Muscle layer of colon (tissue), 2 donors: ENCODE results near the gene SMPD2.

Source experiments
- H3K27ac ChIP-seq: one replicate; pipeline ENCODE4 v1.7.0; 2013; ENCODE audit warnings: low read depth, mild to moderate bottlenecking, low read length, moderate library complexity
- H3K27me3 ChIP-seq, 2 donors: one replicate each; pipeline ENCODE4 v1.7.0; 2013; ENCODE audit warnings: low read length in 2 of 2, mild to moderate bottlenecking in 2 of 2; ENCODE audit not compliant: insufficient read depth in 2 of 2, control insufficient read depth in 1 of 2
- H3K36me3 ChIP-seq: one replicate; pipeline ENCODE4 v1.7.0; 2013; ENCODE audit warnings: mild to moderate bottlenecking, low read length; ENCODE audit not compliant: insufficient read depth
- H3K4me1 ChIP-seq: one replicate; pipeline ENCODE4 v1.7.0; 2013; ENCODE audit warnings: mild to moderate bottlenecking, low read length; ENCODE audit not compliant: insufficient read depth
- H3K4me3 ChIP-seq, 2 donors: one replicate each; pipeline ENCODE4 v1.7.0; 2013; ENCODE audit warnings: low read length in 2 of 2, low read depth in 1 of 2, mild to moderate bottlenecking in 1 of 2, moderate library complexity in 1 of 2
- H3K9ac ChIP-seq: one replicate; pipeline ENCODE4 v1.7.0; 2013; ENCODE audit warnings: low read length
- H3K9me3 ChIP-seq: one replicate; pipeline ENCODE4 v1.7.0; 2013; ENCODE audit warnings: mild to moderate bottlenecking, low read length
- donor health status: abdominal sarcoma.
- donor health status: Adenocarcinoma of cecum.

Gene SMPD2

GRCh38 chr6:109467696-109468095, 27.2 kb downstream of the SMPD2 start:
- H3K36me3 ChIP-seq: peaks cover 54% of the 10 kb centered on the region
- H3K9ac ChIP-seq: no peak overlapping the region
- no peak overlapping the region for H3K4me3 ChIP-seq
- H3K9me3 ChIP-seq: no peaks in the 10 kb centered on the region
- no peaks in the 10 kb centered on the region for H3K4me1 ChIP-seq
- H3K27me3 ChIP-seq: no peaks in the 10 kb centered on the region
- H3K27ac ChIP-seq: no peak overlapping the region

GRCh38 chr6:109469591-109470189, 29.2 kb downstream of the SMPD2 start:
- H3K4me3 ChIP-seq: no peak overlapping the region
- H3K36me3 ChIP-seq: peaks cover 62% of the 10 kb centered on the region
- no peaks in the 10 kb centered on the region for H3K27me3 ChIP-seq
- no peaks in the 10 kb centered on the region for H3K9me3 ChIP-seq
- H3K4me1 ChIP-seq: no peaks in the 10 kb centered on the region
- H3K27ac ChIP-seq: no peak overlapping the region
- no peak overlapping the region for H3K9ac ChIP-seq

DNA sequence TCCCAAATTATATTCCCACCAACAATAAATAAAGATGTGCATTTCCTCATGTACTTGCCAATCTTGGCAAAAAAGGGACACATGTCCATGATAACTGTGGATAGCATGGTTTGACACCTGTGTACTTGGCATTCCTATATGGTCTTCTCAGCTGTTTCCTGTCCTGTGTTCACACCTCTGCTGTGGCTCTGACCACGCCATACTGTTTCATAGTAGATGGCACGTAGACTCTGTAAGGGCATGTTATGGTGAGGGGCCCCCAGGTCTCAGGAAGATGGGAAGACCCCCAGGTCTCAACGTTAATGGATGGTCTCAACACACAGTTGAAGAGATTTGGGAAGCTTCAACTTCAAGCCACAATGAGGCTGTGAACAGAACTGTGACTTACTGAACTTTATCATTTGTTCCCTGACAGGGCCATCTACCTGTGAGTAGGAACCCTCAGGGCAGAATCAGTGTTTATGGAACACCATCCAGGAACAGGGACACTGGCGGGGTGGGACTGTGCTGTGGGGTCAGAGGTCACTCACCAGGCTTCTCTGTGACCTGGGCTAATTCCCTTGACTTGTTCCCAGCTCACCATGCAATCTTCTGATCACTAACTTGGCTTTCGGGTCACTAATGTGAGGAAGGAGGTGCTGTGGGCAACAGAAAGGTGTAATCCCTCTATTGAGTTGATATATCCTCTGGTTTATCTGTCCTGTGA, 30.7 kb downstream of the SMPD2 start:
- H3K9ac ChIP-seq: no peak overlapping the region
- no peak overlapping the region for H3K27ac ChIP-seq
- H3K36me3 ChIP-seq: peaks cover 62% of the 10 kb centered on the region
- H3K9me3 ChIP-seq: no peaks in the 10 kb centered on the region
- no peak overlapping the region for H3K4me3 ChIP-seq
- H3K27me3 ChIP-seq: no peaks in the 10 kb centered on the region
- no peaks in the 10 kb centered on the region for H3K4me1 ChIP-seq

DNA sequence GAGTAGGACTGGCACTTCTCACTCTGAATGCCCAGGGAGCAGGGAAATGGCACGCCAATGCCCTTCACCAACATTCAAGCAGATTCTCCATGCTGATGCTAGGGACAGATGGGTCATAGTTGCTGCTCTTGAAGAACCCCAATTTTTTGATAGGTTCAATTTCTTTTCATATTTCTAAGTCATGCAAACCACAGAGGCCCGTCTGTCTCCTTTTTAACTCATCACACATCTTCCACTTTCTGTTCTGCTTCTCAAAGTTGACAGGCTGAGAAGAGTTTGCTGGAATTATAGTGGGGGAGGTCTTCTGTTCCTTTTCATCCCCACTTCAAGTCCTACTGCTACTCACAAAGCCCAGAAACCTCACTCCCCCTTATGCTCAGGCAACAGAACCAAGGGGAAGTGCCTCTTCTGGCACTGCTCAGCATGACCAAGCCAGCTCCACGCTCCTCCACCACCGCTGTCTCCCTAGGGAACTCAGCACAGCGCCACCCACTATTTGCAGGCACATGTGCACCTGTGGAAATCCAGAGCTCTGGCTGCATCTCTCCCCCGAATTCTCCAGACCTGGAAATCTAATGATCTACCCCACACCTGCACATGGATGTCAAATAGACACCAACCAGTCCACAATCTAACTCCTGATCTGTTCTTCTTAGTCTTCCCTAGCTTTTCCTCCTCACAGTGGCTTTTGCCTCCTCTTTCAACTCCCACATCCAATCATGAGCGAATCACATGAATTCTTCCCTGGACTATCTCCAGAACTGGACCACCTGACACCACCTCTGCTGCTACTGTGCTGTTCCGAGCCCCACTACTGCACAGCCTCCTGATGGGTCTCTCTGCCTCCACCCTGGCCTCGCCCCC, 31.8 kb downstream of the SMPD2 start:
- Histone ChIP-seq H3K4me3 (no peak overlapping the region), H3K4me1 (peaks cover 1% of the 10 kb centered on the region), H3K27me3 (no peaks in the 10 kb centered on the region), H3K9ac (no peak overlapping the region), H3K9me3 (no peaks in the 10 kb centered on the region), H3K36me3 (peaks cover 67% of the 10 kb centered on the region), H3K27ac (no peak overlapping the region)

DNA sequence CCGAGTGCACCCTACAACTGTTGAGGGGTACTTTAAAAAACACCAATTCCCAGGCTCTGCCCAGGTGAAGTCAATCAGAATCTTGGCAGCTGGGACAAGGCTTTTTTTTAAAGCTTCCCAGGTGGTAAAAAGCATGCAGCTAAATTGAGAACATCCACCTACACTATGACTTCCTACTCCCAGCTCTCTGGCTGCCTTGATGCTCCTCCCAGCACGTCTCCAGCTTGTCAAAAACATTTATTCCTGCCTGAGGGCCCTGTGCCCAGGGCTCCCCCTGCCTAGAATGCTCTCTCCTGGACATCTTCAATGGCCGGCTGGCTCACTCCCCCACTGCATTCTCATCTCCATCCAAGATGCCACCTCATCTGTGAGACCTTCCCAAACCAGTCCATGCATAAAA, 32.6 kb downstream of the SMPD2 start:
- H3K4me1 ChIP-seq: peaks cover 8% of the 10 kb centered on the region
- no peaks in the 10 kb centered on the region for H3K9me3 ChIP-seq
- no peak overlapping the region for H3K4me3 ChIP-seq
- H3K9ac ChIP-seq: no peak overlapping the region
- no peaks in the 10 kb centered on the region for H3K27me3 ChIP-seq
- peaks cover 69% of the 10 kb centered on the region for H3K36me3 ChIP-seq
- H3K27ac ChIP-seq: no peak overlapping the region

DNA sequence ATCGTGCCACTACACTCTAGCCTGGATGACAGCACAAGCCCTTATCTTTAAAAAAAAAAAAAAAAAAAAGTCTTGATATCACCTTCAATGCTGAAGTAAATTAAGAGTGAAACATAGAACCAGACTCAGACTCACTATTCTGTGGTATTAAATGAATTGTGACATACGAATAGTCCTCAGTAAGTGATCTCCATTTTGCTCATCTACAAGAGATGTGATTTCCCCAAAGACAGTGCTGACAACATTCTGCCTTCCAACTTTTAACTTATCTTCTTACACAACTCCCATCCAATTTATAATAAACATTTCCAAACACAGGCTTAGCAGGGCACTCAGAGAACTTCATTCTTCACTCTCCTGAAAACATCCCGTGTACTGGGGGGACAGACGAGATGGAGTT, 34.5 kb downstream of the SMPD2 start:
- peaks cover 61% of the 10 kb centered on the region for H3K36me3 ChIP-seq

DNA sequence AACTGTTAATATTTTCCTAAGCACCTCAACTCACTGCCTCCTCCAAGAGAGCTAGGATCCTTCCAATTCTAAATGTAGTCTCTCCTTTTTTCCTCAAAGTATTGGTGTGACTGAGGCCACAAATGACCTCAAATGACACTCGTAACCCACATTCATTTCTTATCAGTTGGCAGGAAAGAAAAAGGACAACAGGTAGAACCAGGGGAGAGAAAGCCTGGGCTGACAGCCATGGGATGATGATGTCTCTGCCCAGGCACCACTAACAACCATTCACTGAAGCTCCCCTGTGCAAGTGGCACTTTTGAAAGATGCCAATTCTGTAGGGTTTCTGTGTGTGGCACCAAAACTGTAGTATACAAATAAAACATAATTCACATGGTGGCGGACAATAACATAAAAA, 35.1 kb downstream of the SMPD2 start:
- Histone ChIP-seq H3K36me3 (peaks cover 58% of the 10 kb centered on the region), H3K4me3 (no peak overlapping the region), H3K27ac (no peak overlapping the region), H3K27me3 (no peaks in the 10 kb centered on the region), H3K9me3 (no peaks in the 10 kb centered on the region), H3K9ac (no peak overlapping the region), H3K4me1 (peaks cover 27% of the 10 kb centered on the region)

More for the DNA sequence above, 34.5 kb downstream of the SMPD2 start:
- Histone ChIP-seq H3K4me3 (no peak overlapping the region), H3K9ac (no peak overlapping the region), H3K27ac (no peak overlapping the region), H3K27me3 (no peaks in the 10 kb centered on the region), H3K4me1 (peaks cover 20% of the 10 kb centered on the region), H3K9me3 (no peaks in the 10 kb centered on the region)

DNA sequence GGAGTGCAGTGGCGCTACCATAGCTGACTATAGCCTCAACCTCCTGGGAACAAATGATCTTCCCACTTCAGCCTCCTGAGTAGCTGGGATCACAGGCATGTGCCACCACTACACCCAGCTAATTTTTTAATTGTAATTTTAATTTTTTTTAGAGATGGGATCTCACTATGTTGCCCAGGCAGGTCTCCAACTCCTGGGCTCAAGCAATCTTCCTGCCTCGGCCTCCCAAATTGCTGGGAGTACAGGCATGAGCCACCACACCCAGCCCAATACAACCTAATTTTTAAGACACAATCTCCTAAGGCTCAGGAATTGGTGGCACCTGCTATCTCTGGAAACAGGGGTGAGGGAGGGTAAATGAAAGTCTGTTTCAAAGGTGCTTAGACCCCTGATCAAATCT, 36.7 kb downstream of the SMPD2 start:
- H3K36me3 ChIP-seq: peaks cover 56% of the 10 kb centered on the region

GRCh38 chr6:109477725-109478124, 37.2 kb downstream of the SMPD2 start:
- H3K4me1 ChIP-seq: peaks cover 42% of the 10 kb centered on the region
- no peak overlapping the region for H3K4me3 ChIP-seq
- H3K36me3 ChIP-seq: peaks cover 51% of the 10 kb centered on the region
- no peaks in the 10 kb centered on the region for H3K9me3 ChIP-seq
- no peaks in the 10 kb centered on the region for H3K27me3 ChIP-seq
- H3K27ac ChIP-seq: no peak overlapping the region
- no peak overlapping the region for H3K9ac ChIP-seq

More for the DNA sequence above, 36.7 kb downstream of the SMPD2 start:
- H3K9ac ChIP-seq: no peak overlapping the region
- no peaks in the 10 kb centered on the region for H3K9me3 ChIP-seq
- no peak overlapping the region for H3K4me3 ChIP-seq
- H3K4me1 ChIP-seq: peaks cover 42% of the 10 kb centered on the region
- H3K27ac ChIP-seq: no peak overlapping the region
- no peaks in the 10 kb centered on the region for H3K27me3 ChIP-seq

DNA sequence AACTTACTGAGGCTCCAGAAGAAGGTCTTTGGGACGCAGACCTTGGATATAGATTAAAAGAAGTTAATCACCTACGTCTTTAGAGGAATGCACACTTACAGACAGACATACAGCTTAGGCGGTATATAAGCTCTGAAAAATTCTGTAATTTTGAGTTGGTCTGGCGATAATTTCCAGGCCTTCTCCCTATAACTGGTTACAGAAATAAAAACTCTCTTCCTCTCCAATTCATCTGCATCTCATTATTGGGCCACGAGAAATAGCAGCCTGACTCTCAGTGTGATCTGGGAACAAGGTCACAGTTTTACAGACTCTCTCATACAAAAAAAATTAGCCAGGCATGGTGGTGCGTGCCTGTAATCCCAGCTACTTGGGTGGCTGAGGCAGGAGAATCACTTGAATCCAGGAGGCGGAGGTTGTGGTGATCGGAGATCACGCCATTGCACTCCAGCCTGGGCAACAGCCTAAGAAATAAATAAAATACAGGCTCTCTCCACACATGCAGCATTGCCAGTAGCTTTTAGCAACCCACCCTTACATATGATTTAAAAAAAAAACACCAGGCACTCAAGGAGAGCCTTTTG, 37.8 kb downstream of the SMPD2 start:
- peaks cover 42% of the 10 kb centered on the region for H3K4me1 ChIP-seq
- peaks cover 45% of the 10 kb centered on the region for H3K36me3 ChIP-seq
- no peak overlapping the region for H3K27ac ChIP-seq
- no peaks in the 10 kb centered on the region for H3K9me3 ChIP-seq
- H3K4me3 ChIP-seq: no peak overlapping the region
- H3K27me3 ChIP-seq: no peaks in the 10 kb centered on the region
- H3K9ac ChIP-seq: no peak overlapping the region
